ENCODE results near the gene DAPK2.

DAPK2 gene

DNA sequence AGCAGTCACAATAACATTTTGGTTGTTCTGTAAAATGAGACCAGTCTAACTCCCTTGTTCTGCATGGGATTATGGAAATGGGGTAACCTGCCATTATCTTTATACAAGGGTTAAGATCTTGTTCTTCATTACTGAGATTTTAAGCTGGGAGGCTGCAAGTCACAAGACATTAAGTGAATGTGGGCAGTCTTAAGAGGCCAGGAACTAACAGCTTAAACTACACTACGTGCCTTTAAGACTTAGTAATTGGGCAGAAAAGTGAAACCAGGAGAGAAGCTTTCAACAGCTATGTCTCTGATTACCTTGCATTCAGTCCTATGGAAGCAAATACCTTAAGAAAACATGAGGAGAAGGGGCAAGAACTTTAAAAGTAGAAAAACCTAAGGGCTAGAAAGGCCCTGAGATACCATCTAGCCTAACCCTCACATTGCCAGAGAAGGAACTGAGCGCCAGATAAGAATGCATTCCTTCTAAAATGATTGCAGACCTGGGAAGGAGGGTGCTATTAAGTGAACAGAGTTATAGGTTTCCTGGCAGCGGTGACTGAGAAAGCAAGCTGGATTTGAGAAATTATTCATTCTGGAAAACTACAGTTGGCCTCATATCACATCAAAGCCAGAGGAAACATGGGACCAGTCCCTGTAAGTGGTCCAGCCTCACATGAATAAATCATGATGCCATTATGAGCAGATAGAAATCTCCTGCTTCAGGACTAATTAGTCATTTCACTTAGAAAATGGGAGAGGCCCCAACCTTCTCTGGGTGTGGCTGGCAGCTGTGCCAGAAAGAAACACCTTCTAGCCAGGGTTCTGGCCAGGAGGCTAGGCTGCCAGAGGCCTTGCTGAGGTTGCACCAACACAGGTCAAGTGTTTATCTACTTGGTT is 32.9 kb downstream of the DAPK2 start:
- no peaks in the 10 kb centered on the region for H3K9me3 Mint-ChIP-seq
- no peak overlapping the region for H3K27ac Mint-ChIP-seq
- peaks cover 11% of the 10 kb centered on the region for H3K4me1 Mint-ChIP-seq
- no peak for DNase-seq
- TF ChIP-seq, protein P1, sequence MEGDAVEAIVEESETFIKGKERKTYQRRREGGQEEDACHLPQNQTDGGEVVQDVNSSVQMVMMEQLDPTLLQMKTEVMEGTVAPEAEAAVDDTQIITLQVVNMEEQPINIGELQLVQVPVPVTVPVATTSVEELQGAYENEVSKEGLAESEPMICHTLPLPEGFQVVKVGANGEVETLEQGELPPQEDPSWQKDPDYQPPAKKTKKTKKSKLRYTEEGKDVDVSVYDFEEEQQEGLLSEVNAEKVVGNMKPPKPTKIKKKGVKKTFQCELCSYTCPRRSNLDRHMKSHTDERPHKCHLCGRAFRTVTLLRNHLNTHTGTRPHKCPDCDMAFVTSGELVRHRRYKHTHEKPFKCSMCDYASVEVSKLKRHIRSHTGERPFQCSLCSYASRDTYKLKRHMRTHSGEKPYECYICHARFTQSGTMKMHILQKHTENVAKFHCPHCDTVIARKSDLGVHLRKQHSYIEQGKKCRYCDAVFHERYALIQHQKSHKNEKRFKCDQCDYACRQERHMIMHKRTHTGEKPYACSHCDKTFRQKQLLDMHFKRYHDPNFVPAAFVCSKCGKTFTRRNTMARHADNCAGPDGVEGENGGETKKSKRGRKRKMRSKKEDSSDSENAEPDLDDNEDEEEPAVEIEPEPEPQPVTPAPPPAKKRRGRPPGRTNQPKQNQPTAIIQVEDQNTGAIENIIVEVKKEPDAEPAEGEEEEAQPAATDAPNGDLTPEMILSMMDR (IDR thresholded peaks at IDR 0.05) = no peak
- H3K36me3 Mint-ChIP-seq (ENCODE audit: low read depth) = no peaks in the 10 kb centered on the region
- H3K4me3 Mint-ChIP-seq = no peak overlapping the region
- H3K27me3 Mint-ChIP-seq (ENCODE audit: low read depth, poor library complexity) = peaks cover 15% of the 10 kb centered on the region

DNA sequence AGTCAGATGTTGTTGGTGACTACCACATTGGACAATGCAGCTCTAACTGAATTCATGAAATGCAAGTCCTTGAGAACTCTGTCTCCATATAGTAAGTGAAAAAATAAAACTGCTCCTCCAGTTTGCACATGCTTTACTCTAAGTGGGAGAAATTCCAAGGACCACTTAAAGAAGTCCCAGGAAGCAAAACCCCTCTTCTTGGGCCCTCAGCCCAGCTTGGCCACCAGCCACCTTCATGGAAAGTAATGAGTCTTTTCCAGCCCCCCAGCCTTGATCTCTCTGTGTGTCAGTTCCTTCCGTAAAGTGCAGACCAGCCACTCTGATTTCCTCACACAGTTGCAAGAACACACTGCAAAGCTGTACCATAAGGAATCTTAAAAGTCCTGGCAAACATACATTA is 34.5 kb downstream of the DAPK2 start:
- H3K27me3 Mint-ChIP-seq (ENCODE audit: low read depth, poor library complexity) = peaks cover 18% of the 10 kb centered on the region

DNA sequence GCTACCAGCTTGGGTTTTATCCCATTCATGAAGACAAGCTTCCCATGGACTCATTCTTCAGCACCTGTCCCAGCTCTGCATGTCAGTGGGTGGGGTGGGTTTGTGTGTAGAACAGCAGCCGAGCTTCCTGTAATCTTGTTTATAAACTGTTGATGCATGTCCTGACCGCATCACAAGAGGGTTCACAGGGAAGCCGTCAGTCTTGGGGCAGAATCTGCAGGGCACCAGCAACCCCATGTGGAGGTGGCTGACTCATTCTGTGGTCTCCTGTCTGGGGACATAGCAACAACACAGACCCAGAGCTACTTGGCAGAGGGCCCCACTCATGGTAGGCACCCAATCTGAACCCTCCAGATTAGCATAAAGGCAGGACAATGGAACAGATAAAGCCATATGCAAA is 35.6 kb downstream of the DAPK2 start:
- DNase-seq = no peak
- TF ChIP-seq, protein P1 (IDR thresholded peaks at IDR 0.05) = no peak
- H3K9me3 Mint-ChIP-seq = no peaks in the 10 kb centered on the region
- peaks cover 20% of the 10 kb centered on the region for H3K27me3 Mint-ChIP-seq (ENCODE audit: low read depth, poor library complexity)
- H3K4me3 Mint-ChIP-seq = no peak overlapping the region
- no peaks in the 10 kb centered on the region for H3K36me3 Mint-ChIP-seq (ENCODE audit: low read depth)
- peaks cover 11% of the 10 kb centered on the region for H3K4me1 Mint-ChIP-seq
- H3K27ac Mint-ChIP-seq = no peak overlapping the region

More for the DNA sequence above, 34.5 kb downstream of the DAPK2 start:
- TF ChIP-seq, protein P1 (IDR thresholded peaks at IDR 0.05) = no peak
- H3K9me3 Mint-ChIP-seq = no peaks in the 10 kb centered on the region
- peaks cover 11% of the 10 kb centered on the region for H3K4me1 Mint-ChIP-seq
- DNase-seq = no peak
- no peak overlapping the region for H3K4me3 Mint-ChIP-seq
- H3K36me3 Mint-ChIP-seq (ENCODE audit: low read depth) = no peaks in the 10 kb centered on the region
- H3K27ac Mint-ChIP-seq = no peak overlapping the region

DNA sequence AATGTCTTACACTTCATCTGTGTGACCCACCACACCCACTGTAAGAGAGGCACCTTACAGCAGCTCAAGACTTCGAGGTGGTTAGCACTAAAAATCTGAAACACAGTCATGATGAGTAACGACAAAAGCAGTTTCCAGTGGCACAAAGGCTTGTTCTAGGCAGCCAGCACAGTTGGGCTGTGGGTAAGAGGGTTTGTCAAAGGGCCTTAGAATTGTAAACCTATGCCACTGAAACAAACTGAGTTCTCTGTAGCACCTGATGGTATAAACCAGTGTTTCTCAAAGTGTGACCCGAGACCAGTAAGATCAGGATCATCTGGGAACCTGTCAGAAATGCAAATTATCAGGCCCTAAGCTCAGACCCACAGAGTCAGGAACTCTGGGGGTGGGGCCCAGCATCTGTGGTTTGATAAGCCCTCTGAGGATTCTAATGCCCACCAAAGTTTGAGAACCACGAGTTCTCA is 36.5 kb downstream of the DAPK2 start:
- no peak for DNase-seq
- TF ChIP-seq, protein P1 (IDR thresholded peaks at IDR 0.05) = no peak
- peaks cover 17% of the 10 kb centered on the region for H3K27me3 Mint-ChIP-seq (ENCODE audit: low read depth, poor library complexity)
- H3K4me1 Mint-ChIP-seq = peaks cover 11% of the 10 kb centered on the region
- no peak overlapping the region for H3K4me3 Mint-ChIP-seq
- H3K9me3 Mint-ChIP-seq = no peaks in the 10 kb centered on the region
- no peak overlapping the region for H3K27ac Mint-ChIP-seq
- no peaks in the 10 kb centered on the region for H3K36me3 Mint-ChIP-seq (ENCODE audit: low read depth)

DNA sequence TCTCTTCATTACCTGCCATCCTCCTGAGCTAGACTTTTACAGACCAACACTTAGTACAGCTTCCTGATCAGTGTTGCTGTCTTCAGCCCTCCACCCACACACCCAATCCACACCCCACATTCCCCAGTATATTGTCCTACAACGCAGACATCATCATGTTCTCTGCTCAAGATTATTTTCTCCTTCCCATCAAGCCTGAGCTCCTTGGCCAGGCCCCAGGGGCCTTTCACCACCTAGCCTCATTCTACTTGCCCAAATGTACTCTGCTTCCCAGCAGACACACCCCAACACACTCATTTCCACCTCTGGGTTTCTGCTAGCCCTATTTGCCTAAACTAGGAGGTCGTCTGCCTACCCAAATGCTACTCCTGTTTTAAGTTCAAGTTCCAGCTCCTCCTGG is 37.0 kb downstream of the DAPK2 start:
- peaks cover 11% of the 10 kb centered on the region for H3K4me1 Mint-ChIP-seq
- H3K27me3 Mint-ChIP-seq (ENCODE audit: low read depth, poor library complexity) = peaks cover 14% of the 10 kb centered on the region
- H3K9me3 Mint-ChIP-seq = no peaks in the 10 kb centered on the region

More for the DNA sequence above, 37.0 kb downstream of the DAPK2 start:
- H3K27ac Mint-ChIP-seq = no peak overlapping the region
- H3K4me3 Mint-ChIP-seq = no peak overlapping the region
- H3K36me3 Mint-ChIP-seq (ENCODE audit: low read depth) = no peaks in the 10 kb centered on the region
- TF ChIP-seq, protein P1 (IDR thresholded peaks at IDR 0.05) = no peak
- no peak for DNase-seq

Measured in nephron progenitor cell (in vitro differentiated cells).